HUES48 (cell line): ENCODE measurements around the gene TLK1.

Experiments
- H3K27ac ChIP-seq: one replicate; pipeline ENCODE4 v1.7.0; 2013; ENCODE audit warnings: low read depth, low read length, inconsistent platforms
- H3K27me3 ChIP-seq: 2 replicates; pipeline ENCODE4 v1.6.1; 2013; ENCODE audit warnings: mild to moderate bottlenecking, low read length; ENCODE audit not compliant: control insufficient read depth, insufficient read depth
- H3K36me3 ChIP-seq: 2 replicates; pipeline ENCODE4 v1.6.1; 2013; ENCODE audit warnings: low read length; ENCODE audit not compliant: control insufficient read depth, insufficient read depth
- H3K4me1 ChIP-seq: 2 replicates; pipeline ENCODE4 v1.6.1; 2013; ENCODE audit warnings: mild to moderate bottlenecking, low read length; ENCODE audit not compliant: control insufficient read depth, insufficient read depth
- H3K4me3 ChIP-seq: 2 replicates; pipeline ENCODE4 v1.5.1; 2013; ENCODE audit warnings: mild to moderate bottlenecking, low read depth, low read length
- H3K9ac ChIP-seq: 2 replicates; pipeline ENCODE4 v1.6.1; 2013; ENCODE audit warnings: mild to moderate bottlenecking, low read depth, low read length, moderate library complexity
- H3K9me3 ChIP-seq: 2 replicates; pipeline ENCODE4 v1.6.1; 2013; ENCODE audit warnings: low read length; ENCODE audit not compliant: control insufficient read depth, insufficient read depth

TLK1 gene

DNA sequence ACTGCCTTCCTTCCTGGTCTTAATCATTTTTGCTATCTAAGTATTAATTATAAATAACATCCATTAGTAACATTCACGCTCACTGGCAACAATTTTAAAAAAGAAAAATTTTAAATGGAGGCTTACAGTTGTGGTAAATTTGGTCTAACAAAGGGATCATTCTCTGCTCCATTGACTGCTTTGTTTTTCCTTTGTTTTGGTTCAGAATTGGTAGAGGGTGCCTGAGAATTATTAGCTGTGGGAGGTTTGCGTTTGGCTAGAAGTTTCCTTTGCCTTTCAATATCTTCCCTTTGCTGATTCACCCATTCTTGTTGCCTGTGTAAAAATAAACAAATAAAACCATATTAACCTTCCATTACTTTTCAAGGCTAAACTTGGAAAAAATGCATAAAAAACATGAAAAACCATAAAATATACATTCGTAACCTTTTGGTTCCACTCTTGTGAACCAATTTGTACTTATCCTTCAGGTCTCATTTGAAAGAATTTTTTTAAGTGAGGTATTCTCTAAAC is 114.6 kb downstream of the TLK1 start:
- peak overlapping the region; percentile 74 for H3K27ac ChIP-seq
- H3K9me3 ChIP-seq: no peaks in the 10 kb centered on the region
- H3K27me3 ChIP-seq: no peaks in the 10 kb centered on the region
- no peak overlapping the region for H3K4me3 ChIP-seq
- H3K4me1 ChIP-seq: peaks cover 25% of the 10 kb centered on the region
- H3K36me3 ChIP-seq: peaks cover 87% of the 10 kb centered on the region
- no peak overlapping the region for H3K9ac ChIP-seq

DNA sequence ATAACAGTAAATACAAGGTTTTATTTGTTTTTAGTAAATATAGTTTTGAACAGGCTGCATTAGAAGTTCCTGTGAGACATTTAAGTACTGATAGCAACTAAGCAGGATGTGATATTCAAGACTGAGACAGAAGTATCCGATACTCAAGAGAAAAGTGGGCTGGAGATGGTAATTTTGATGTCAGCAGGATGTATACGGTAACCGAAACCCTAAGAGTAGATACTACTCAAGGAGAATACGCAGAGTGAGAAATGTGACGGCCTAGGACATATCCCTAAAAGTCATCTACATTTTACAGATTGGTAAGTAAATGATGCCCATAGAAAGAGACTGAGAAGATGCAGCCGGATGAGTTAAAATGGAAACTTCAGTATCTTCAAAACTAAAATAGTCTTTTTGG is 116.3 kb downstream of the TLK1 start:
- Histone ChIP-seq H3K9ac (no peak overlapping the region), H3K27me3 (no peaks in the 10 kb centered on the region), H3K9me3 (no peaks in the 10 kb centered on the region), H3K4me3 (no peak overlapping the region), H3K4me1 (peaks cover 25% of the 10 kb centered on the region), H3K36me3 (peaks cover 86% of the 10 kb centered on the region), H3K27ac (no peak overlapping the region)

DNA sequence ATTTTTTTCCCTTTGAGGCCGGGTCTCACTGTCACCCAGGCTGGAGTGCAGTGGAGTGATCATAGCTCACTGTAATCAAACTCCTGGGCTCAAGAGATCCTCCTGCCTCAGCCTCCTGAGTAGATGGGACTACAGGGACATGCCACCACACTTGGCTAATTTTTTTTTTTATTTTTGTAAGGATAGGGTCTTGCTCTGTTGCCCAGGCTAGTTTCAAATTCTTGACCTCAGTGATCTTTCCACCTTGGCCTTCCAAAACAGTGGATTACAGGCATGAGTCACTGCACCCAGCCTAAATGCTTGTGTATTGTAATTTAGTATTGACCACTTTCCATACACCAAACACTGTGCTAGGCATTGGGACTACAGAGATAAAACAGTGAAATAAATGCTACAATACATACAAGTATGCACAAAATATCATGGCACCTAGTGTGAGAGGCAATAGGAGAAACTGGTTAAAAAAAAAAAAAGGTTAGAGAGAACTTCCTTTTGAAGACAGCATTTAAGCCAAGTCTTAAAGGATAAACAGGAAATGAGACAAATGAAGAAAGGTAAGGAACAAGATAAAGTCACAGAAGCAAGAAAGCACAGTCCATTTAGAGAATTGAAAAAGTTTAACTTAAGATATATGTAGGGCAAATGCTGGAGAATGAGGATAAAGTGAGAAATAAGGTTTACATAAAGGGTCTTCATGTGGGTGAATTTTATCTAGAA is 118.3 kb downstream of the TLK1 start:
- H3K9me3 ChIP-seq: no peaks in the 10 kb centered on the region
- H3K9ac ChIP-seq: no peak overlapping the region
- H3K27me3 ChIP-seq: no peaks in the 10 kb centered on the region
- H3K36me3 ChIP-seq: peaks cover 88% of the 10 kb centered on the region
- H3K4me3 ChIP-seq: no peak overlapping the region
- peaks cover 22% of the 10 kb centered on the region for H3K4me1 ChIP-seq
- H3K27ac ChIP-seq: no peak overlapping the region

DNA sequence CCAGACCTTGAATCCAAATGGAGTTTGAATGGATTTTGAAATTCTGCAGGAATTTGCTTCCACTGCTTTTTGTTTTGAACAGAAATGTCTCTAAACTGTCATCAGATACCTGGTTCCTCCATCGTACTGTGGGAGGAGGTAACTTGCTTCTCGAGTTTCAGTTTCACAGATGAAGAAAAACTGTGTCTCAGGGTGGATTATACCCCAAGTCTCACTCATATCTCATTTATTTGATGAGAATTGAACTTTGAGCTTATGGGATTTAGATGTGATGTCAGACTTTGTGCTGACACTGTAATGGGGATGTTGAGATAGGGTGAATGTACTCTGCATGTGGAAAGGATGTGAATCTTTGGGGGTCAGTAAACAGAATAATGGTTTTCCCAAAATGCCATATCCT is 124.2 kb downstream of the TLK1 start:
- H3K4me1 ChIP-seq: no peaks in the 10 kb centered on the region
- H3K27ac ChIP-seq: no peak overlapping the region
- H3K27me3 ChIP-seq: no peaks in the 10 kb centered on the region
- no peaks in the 10 kb centered on the region for H3K9me3 ChIP-seq
- no peak overlapping the region for H3K9ac ChIP-seq
- peaks cover 80% of the 10 kb centered on the region for H3K36me3 ChIP-seq
- no peak overlapping the region for H3K4me3 ChIP-seq

DNA sequence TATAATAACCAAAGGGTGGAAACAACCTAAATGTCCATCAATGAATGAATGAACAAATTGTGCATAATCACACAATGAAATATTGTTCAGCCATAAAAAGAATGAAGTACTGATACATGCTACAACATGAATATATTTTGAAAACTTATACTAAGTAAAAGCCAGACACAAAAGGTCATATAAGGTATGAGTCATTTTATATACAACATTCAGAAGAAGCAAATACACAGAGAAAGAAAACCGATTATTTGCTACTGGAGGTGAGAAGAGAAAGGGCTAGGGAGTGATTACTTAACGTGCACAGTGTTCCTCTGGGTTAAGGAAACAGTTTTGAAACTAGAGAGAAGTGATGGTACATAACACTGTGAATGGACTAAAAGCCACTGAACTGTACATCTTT is 126.4 kb downstream of the TLK1 start:
- Histone ChIP-seq H3K36me3 (peaks cover 77% of the 10 kb centered on the region), H3K27ac (no peak overlapping the region), H3K4me3 (no peak overlapping the region), H3K4me1 (no peaks in the 10 kb centered on the region), H3K9me3 (no peaks in the 10 kb centered on the region), H3K27me3 (no peaks in the 10 kb centered on the region), H3K9ac (no peak overlapping the region)

DNA sequence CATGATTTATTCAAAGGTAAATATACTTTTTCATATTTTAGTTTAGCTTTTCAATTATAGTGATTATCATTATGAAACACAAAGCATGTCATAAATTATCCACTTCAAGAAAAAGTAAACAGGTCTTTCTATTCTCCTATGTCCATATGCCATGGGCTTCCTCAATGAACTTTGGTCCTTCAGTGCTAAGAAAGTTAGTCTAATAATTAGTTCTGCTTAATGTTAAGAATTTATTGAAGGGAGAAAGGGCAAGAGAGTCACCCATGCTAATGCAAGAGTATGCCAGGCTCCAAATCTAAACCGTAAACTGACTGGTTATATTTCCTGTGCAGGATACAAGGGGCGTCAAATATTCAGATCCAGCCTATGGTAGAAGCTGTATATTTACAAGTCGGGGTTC is 135.5 kb downstream of the TLK1 start:
- no peaks in the 10 kb centered on the region for H3K4me1 ChIP-seq
- H3K9me3 ChIP-seq: no peaks in the 10 kb centered on the region
- peaks cover 56% of the 10 kb centered on the region for H3K36me3 ChIP-seq
- no peak overlapping the region for H3K9ac ChIP-seq
- H3K27me3 ChIP-seq: no peaks in the 10 kb centered on the region
- no peak overlapping the region for H3K27ac ChIP-seq
- no peak overlapping the region for H3K4me3 ChIP-seq

DNA sequence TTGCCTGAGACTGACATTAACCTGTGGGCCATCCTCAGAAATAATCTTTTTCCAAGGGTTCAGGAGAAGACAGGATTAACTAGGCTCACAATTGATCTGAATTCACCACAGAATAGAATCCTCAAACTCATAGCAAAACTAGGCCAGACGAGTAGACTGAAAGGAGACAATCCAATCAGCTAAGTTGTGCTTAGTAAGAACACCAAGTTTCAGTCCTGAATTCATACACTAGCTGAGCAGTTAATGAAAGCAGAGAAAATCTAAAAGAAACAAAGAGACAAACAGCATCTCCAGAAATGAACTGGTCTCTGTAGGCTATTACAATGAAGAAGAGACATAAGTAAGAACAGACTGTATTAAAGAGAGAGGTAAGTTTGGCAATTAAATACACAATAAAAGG is 142.2 kb downstream of the TLK1 start:
- Histone ChIP-seq H3K4me3 (no peak overlapping the region), H3K4me1 (no peaks in the 10 kb centered on the region), H3K36me3 (peaks cover 48% of the 10 kb centered on the region), H3K27ac (no peak overlapping the region), H3K9ac (no peak overlapping the region), H3K27me3 (no peaks in the 10 kb centered on the region), H3K9me3 (no peaks in the 10 kb centered on the region)

DNA sequence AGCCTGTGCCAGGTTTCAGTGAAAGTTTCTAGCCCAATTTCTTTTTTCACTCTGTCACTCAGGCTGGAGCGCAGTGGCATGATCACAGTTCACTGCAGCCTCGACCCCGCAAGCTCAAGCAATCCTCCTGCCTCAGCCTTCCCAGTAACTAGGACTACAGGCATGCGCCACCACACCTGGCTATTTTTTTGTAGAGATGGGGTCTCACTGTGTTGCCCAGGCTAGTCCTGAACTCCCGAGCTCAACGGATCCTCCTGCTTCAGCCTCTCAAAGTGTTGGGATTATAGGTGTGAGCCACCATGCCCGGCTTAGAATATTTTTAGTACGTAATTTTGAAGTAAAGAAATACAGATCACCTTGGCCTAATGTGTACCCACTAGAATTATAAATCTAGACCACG is 144.6 kb downstream of the TLK1 start:
- Histone ChIP-seq H3K9ac (no peak overlapping the region), H3K27me3 (no peaks in the 10 kb centered on the region), H3K4me1 (no peaks in the 10 kb centered on the region), H3K9me3 (no peaks in the 10 kb centered on the region), H3K4me3 (no peak overlapping the region), H3K36me3 (peaks cover 50% of the 10 kb centered on the region), H3K27ac (no peak overlapping the region)

DNA sequence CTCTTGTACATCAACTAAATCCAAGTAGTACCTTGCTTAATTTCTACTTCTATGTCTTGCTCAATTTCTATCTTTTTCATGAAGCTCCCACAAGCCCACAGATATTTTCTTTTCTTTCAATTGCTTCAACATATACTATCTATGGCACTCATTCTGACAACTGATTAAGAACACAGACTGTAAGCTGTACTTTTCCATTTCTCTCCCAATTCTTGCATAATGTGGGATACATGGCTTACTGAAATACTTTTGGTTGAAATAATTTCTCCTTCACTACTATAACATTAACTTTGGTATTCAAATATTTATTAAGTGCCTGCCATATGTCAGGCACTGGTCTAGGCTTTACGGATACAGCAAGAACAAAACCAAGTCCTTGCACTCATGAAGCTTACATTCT is 146.8 kb downstream of the TLK1 start:
- H3K27ac ChIP-seq: no peak overlapping the region
- H3K36me3 ChIP-seq: peaks cover 64% of the 10 kb centered on the region

DNA sequence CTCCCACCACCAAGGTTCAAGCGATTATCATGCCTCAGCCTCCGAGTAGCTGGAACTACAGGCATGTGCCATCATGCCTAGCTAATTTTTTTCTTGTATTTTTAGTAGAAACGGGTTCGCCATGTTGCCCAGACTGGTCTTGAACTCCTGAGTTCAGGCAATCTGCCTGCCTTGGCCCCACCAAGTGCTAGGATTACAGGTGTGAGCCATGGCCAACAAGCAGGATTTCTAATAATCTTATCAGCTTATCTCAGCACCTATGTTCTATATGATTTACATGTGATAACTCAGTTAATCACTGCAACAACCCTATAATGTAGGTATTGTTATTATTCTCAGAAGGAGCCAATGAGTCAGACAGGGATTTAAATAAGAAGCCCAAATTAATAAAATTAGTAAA is 151.3 kb downstream of the TLK1 start:
- H3K4me1 ChIP-seq: no peaks in the 10 kb centered on the region
- H3K9ac ChIP-seq: no peak overlapping the region
- peaks cover 92% of the 10 kb centered on the region for H3K36me3 ChIP-seq
- H3K27me3 ChIP-seq: no peaks in the 10 kb centered on the region
- no peaks in the 10 kb centered on the region for H3K9me3 ChIP-seq
- no peak overlapping the region for H3K27ac ChIP-seq
- no peak overlapping the region for H3K4me3 ChIP-seq

More for the DNA sequence above, 146.8 kb downstream of the TLK1 start:
- no peaks in the 10 kb centered on the region for H3K9me3 ChIP-seq
- H3K9ac ChIP-seq: no peak overlapping the region
- H3K27me3 ChIP-seq: no peaks in the 10 kb centered on the region
- no peak overlapping the region for H3K4me3 ChIP-seq
- no peaks in the 10 kb centered on the region for H3K4me1 ChIP-seq

DNA sequence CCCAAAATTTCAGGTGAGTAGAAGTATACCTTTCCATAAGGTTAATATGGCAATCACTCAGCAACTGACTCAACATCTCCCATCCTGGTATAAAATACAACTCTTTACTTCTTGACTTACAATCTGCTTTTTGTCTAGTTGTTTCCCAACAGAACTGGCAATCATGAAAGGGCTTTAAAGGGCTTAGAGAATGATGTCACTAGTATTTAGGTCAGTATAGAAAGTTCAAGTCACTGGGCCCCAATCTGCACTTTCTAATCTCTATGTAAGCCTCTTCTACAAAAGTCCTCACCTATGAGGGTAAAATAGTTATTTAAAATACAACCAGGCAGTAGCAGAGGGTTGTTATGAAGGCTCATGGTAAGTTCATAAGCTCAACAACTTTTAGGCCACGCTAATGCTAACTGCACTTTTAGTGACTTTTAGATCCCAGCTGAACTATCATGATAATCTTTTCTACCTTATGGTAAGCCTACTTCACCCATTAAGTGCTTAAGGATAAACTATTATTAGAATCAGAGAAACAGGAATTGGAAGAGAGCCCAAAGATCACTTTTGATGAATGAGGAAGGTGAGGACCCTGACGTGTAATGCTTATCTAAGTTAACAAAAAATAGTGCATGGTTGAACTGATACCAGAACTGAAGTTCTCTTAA is 152.0 kb downstream of the TLK1 start:
- H3K4me3 ChIP-seq: no peak overlapping the region
- no peak overlapping the region for H3K27ac ChIP-seq
- H3K36me3 ChIP-seq: peaks cover 91% of the 10 kb centered on the region
- H3K27me3 ChIP-seq: no peaks in the 10 kb centered on the region
- H3K9me3 ChIP-seq: no peaks in the 10 kb centered on the region
- no peak overlapping the region for H3K9ac ChIP-seq
- no peaks in the 10 kb centered on the region for H3K4me1 ChIP-seq
